Measurements from ENCODE around the gene PCOLCE2.

Gene PCOLCE2

DNA sequence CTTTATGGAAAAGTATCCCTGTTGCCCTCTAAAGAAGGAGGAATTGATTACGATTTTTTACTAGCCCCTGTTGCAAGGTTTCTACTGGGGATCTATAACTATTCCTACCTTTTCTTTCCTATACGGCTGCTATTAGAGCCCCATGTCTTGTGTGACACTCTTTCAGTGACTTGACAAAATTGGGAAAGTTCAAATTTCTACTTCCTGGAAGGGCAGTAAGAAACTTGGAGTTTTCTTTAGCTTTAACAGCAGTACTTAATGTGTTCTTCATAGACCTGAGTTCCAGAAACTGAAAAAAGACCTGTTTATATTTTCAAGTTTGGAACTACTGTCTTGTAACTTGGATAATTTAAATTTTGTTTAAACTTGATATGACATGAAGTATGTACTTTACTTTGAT lies 110.3 kb downstream of the PCOLCE2 start:
- no peaks in the 10 kb centered on the region for H3K9me3 ChIP-seq (ENCODE audit: severe bottlenecking)
- no peaks in the 10 kb centered on the region for H3K27me3 ChIP-seq (ENCODE audit: insufficient read depth, poor library complexity, severe bottlenecking)
- no peak overlapping the region for H3K4me3 ChIP-seq (ENCODE audit: severe bottlenecking)
- ATAC-seq (ENCODE audit: low read depth) = no peak
- H3K4me1 ChIP-seq (ENCODE audit: insufficient read depth, poor library complexity, severe bottlenecking) = peaks cover 4% of the 10 kb centered on the region
- TF ChIP-seq CTCF (IDR thresholded peaks at IDR 0.05; ENCODE audit: poor library complexity, severe bottlenecking) = no peak
- no peak overlapping the region for H3K27ac ChIP-seq (ENCODE audit: poor library complexity, severe bottlenecking)
- H3K36me3 ChIP-seq (ENCODE audit: low read depth) = no peaks in the 10 kb centered on the region
- no peak for DNase-seq (ENCODE audit: low spot score)

GRCh38 chr3:142777927-142778326 lies 111.0 kb downstream of the PCOLCE2 start:
- Histone ChIP-seq H3K9me3 (ENCODE audit: severe bottlenecking) (no peaks in the 10 kb centered on the region), H3K4me1 (ENCODE audit: insufficient read depth, poor library complexity, severe bottlenecking) (peaks cover 4% of the 10 kb centered on the region), H3K27ac (ENCODE audit: poor library complexity, severe bottlenecking) (no peak overlapping the region), H3K4me3 (ENCODE audit: severe bottlenecking) (no peak overlapping the region), H3K27me3 (ENCODE audit: insufficient read depth, poor library complexity, severe bottlenecking) (no peaks in the 10 kb centered on the region), H3K36me3 (ENCODE audit: low read depth) (no peaks in the 10 kb centered on the region)
- no peak for ATAC-seq (ENCODE audit: low read depth)
- DNase-seq (ENCODE audit: low spot score) = no peak
- no peak for TF ChIP-seq CTCF (IDR thresholded peaks at IDR 0.05; ENCODE audit: poor library complexity, severe bottlenecking)

GRCh38 chr3:142768338-142768737 lies 120.5 kb downstream of the PCOLCE2 start:
- Histone ChIP-seq H3K9me3 (ENCODE audit: severe bottlenecking) (no peaks in the 10 kb centered on the region), H3K4me3 (ENCODE audit: severe bottlenecking) (no peak overlapping the region), H3K27ac (ENCODE audit: poor library complexity, severe bottlenecking) (no peak overlapping the region), H3K4me1 (ENCODE audit: insufficient read depth, poor library complexity, severe bottlenecking) (no peaks in the 10 kb centered on the region), H3K27me3 (ENCODE audit: insufficient read depth, poor library complexity, severe bottlenecking) (no peaks in the 10 kb centered on the region), H3K36me3 (ENCODE audit: low read depth) (peaks cover 8% of the 10 kb centered on the region; the same call in 1 of the 2 replicates)
- no peak for TF ChIP-seq CTCF (IDR thresholded peaks at IDR 0.05; ENCODE audit: poor library complexity, severe bottlenecking)
- no peak for DNase-seq (ENCODE audit: low spot score)
- no peak for ATAC-seq (ENCODE audit: low read depth)

Measured in RWPE2 (cell line).